Activated CD4-positive, alpha-beta T cell treated with anti-CD3 and anti-CD28 coated beads for 36 hours (primary cell): ENCODE measurements around the gene LDAF1. TPM values are rescaled to one million over a fixed set of nuclear protein-coding genes. Genes with fewer than 3 reads are reported as not detected.
A peak's percentile ranks its signal among the peaks of the same experiment; 100 is the strongest.

Experiments used
- ATAC-seq: fragments of 200-7000 bp; cut with Tn5 transposase; one replicate; pipeline ENCODE4 v1.10.0; 2021; ENCODE audit warnings: mild to moderate bottlenecking, moderate library complexity
- CTCF ChIA-PET: fragments of 350-600 bp; sonication (Branson Sonifier 250); formaldehyde crosslinking; loops from one replicate; lab custom pipeline; 2021; ENCODE audit warnings: antibody characterized with exemption; lab: Charles Lee
- POLR2A ChIA-PET: fragments of 350-600 bp; sonication (Branson Sonifier 250); formaldehyde crosslinking; loops from one replicate; lab custom pipeline; 2021; ENCODE audit warnings: antibody characterized with exemption, inconsistent platforms; lab: Charles Lee
- DNase-seq: peaks from one replicate; pipeline ENCODE4 v3.0.0-alpha.2; 2020
- H3K27ac Mint-ChIP-seq: one replicate; pipeline ENCODE4 v1.8.0; 2021; ENCODE audit warnings: mixed read lengths
- H3K27me3 Mint-ChIP-seq: one replicate; pipeline ENCODE4 v1.8.0; 2021; ENCODE audit warnings: mixed read lengths
- H3K36me3 Mint-ChIP-seq: one replicate; pipeline ENCODE4 v1.8.0; 2021; ENCODE audit warnings: low read depth, mixed read lengths
- H3K4me1 Mint-ChIP-seq: one replicate; pipeline ENCODE4 v1.8.0; 2021; ENCODE audit warnings: mixed read lengths
- H3K4me3 Mint-ChIP-seq: one replicate; pipeline ENCODE4 v1.8.0; 2021; ENCODE audit warnings: mild to moderate bottlenecking, moderate library complexity, mixed read lengths
- H3K9me3 Mint-ChIP-seq: one replicate; pipeline ENCODE4 v1.8.0; 2021; ENCODE audit warnings: low read depth, mixed read lengths
- intact Hi-C, 2 experiments: fragments of 100-400 bp; cut with DNase I in 1 of 2; cut with micrococcal nuclease in 1 of 2; formaldehyde crosslinking; loops; one replicate each; pipeline versions ENCODE4 v1.14.2 to v1.15.1; 2022 to 2024; cut with DNase I, micrococcal nuclease
- total RNA-seq, 2 experiments: library from RNA; stranded (reverse); gene quantifications; one replicate each; pipeline ENCODE4 v1.2.3, GENCODE V29; 2021

The LDAF1 gene
- total RNA-seq, 2 experiments from 2014 or later = 7.2 to 11.7 TPM

DNA sequence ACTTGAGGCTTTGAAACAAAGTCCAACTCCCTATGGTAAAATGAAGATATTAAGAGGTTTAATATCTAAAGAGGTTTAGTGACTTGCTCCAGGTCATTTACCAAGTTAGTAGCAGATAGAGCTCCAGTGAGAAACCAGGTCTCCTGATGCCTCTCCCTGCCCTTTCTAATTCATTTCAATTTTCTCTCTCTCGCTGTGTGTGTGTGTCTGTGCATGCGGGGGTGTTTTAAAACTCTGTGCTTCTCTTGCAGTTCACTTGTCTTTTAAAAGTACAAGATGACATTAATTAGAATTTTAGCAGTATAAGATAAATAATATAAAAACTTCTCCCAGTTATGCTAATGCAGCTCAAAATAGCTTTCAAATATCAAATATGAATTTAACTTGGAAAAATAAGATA is 61.1 kb downstream of the LDAF1 start:
- H3K4me1 Mint-ChIP-seq = peaks cover under 1% of the 10 kb centered on the region
- H3K27me3 Mint-ChIP-seq = peaks cover 25% of the 10 kb centered on the region
- no peak for DNase-seq
- ATAC-seq = no peak
- H3K4me3 Mint-ChIP-seq = no peak overlapping the region
- no peaks in the 10 kb centered on the region for H3K36me3 Mint-ChIP-seq
- H3K9me3 Mint-ChIP-seq = no peaks in the 10 kb centered on the region
- POLR2A ChIA-PET = no interaction called here
- H3K27ac Mint-ChIP-seq = no peak overlapping the region
- CTCF ChIA-PET = interaction anchor here (0.6 kb wide), 1 partner anchor 1452 kb away, joined by 3 read pairs; no protein-coding TSS in a partner anchor
- intact Hi-C loops = no loop called here

DNA sequence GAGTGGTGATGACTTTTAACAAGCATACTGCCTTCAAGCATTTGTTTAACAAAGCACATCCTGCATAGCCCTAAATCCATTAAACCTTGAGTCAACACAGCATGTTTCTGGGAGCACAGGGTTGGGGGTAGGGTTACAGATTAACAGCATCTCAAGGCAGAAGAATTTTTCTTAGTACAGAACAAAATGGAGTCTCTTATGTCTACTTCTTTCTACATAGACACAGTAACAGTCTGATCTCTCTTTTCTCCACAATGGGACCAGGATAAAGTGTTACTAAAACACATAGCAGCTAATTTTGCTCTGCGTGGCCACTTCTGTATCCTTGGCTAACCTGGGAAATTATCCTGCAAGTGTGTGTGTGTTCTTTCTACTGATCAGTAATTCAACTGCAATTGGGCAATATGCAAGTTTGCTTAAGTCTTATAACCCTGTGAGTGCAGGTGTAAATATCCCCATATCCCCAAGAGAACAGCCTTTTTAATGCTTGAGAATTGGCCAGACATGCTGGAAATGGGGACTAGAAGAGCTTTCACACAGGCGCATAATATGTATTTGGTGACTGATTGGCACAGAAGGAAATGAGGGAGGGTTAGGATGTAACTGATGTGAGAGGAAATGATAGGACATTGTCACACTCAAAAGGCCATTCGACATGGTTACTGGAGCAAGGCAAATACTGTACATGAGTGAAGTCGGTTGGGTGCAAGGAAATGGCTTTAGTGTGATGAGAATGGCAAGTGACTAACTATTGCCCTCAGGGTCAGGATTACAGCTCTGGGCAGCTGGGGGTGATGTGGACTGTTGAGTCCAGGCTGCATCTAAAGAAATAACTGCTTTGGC is 64.2 kb downstream of the LDAF1 start:
- H3K4me3 Mint-ChIP-seq = no peak overlapping the region
- H3K36me3 Mint-ChIP-seq = no peaks in the 10 kb centered on the region
- peaks cover 30% of the 10 kb centered on the region for H3K27me3 Mint-ChIP-seq
- POLR2A ChIA-PET = no interaction called here
- ATAC-seq = no peak
- no peak overlapping the region for H3K27ac Mint-ChIP-seq
- CTCF ChIA-PET = interaction anchor here (0.5 to 0.8 kb wide), 3 partner anchors 22 to 315 kb away, joined by 3 to 4 read pairs (median 3); no protein-coding TSS in a partner anchor
- peaks cover 4% of the 10 kb centered on the region for H3K4me1 Mint-ChIP-seq
- intact Hi-C loops = no loop called here
- no peaks in the 10 kb centered on the region for H3K9me3 Mint-ChIP-seq
- DNase-seq = no peak

DNA sequence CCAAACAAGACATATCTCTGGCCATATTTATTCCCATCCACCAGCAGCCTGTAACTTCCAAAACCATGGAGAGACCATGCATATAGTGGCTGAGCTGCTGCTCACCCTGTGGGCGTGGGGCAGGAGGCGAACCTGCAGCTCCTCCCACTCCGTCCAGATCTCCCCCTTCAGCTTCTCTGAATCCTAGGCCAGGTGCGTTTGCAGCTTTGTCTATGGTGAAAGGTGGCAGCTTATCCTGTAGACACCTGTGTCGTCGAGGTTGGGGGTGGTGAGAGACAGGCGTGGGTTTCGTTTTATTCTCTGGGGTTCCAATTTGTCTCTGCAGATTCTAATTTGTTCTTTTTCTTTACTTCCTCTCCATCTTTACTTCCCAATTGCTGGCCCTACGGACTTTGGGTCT is 65.3 kb downstream of the LDAF1 start:
- Mint-ChIP-seq H3K4me3 (no peak overlapping the region), H3K27me3 (peaks cover 35% of the 10 kb centered on the region), H3K9me3 (no peaks in the 10 kb centered on the region), H3K27ac (no peak overlapping the region), H3K36me3 (no peaks in the 10 kb centered on the region), H3K4me1 (peaks cover 4% of the 10 kb centered on the region)
- POLR2A ChIA-PET = no interaction called here
- ATAC-seq (no peak), DNase-seq (no peak)
- CTCF ChIA-PET = interaction anchor here (0.6 kb wide), 1 partner anchor 38 kb away, joined by 3 read pairs; no protein-coding TSS in a partner anchor
- intact Hi-C loops = no loop called here

DNA sequence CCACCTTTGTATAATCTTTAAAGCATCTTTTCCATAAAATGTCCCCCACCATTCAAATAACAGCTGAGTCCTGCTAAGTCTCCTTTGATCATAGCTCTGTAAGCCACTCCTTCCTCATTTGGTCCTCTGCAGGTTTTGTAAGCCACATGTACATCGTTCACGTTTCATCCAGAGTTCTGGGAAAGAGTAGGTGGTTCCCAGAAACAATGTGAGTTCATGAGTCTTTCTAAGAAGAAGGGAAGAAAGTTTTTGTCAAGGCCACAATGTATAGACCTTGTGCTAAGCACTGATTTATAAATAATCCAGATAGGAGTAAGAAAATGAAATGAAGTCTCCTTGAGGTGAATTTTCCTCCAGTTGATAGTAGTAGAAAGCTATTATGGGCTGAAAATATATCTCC is 66.3 kb downstream of the LDAF1 start:
- Mint-ChIP-seq H3K36me3 (no peaks in the 10 kb centered on the region), H3K27ac (no peak overlapping the region), H3K9me3 (no peaks in the 10 kb centered on the region), H3K4me3 (no peak overlapping the region), H3K27me3 (peaks cover 38% of the 10 kb centered on the region), H3K4me1 (peaks cover 4% of the 10 kb centered on the region)
- POLR2A ChIA-PET = no interaction called here
- intact Hi-C loops = no loop called here
- ATAC-seq (peak; percentile 60), DNase-seq (no peak)
- CTCF ChIA-PET = no interaction called here

DNA sequence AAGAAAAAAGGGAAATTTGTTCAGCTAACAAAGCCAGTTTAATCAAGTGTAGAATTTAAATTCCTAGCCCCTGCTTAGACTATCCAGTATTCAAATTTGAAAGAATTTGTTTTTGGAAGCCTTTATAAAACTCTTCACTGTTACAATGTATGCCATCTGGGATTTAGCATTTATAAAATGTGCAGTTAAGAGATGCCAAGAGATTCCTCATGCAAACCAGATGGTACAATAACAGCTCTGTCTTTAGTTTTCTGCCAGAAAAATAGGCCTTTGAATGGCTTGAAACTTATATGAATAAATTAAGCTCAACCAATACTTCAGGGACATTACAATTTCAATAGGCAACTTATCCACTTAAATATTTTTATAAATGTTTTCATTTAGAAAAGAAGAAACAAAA is 68.3 kb downstream of the LDAF1 start:
- Mint-ChIP-seq H3K4me1 (peaks cover 4% of the 10 kb centered on the region), H3K27me3 (peaks cover 35% of the 10 kb centered on the region), H3K4me3 (no peak overlapping the region), H3K36me3 (no peaks in the 10 kb centered on the region), H3K9me3 (no peaks in the 10 kb centered on the region), H3K27ac (no peak overlapping the region)
- no peak for ATAC-seq
- intact Hi-C loops = no loop called here
- ChIA-PET POLR2A (no interaction called here), CTCF (interaction anchor here (0.7 to 1.4 kb wide), 2 partner anchors 24 to 1458 kb away, joined by 4 read pairs; no protein-coding TSS in a partner anchor)
- DNase-seq = no peak

DNA sequence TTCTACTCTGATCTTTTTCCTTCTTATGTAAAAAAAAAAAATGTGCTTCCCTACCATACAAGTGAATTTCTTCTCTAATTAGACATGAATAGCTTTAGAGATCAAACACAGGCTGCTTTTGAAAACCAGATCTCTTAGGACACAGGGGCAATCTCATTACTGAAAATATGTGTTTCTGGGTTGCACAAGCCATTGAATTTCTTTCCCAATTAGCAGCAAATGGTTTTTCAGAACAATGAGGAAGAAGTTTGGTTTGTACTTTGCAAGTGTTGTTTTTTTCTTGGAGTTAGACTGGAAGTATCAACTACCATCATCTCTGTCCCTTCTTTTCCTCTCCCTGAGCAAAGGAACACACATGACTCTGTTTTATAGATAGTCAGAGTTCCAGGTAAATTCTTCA is 69.4 kb downstream of the LDAF1 start:
- CTCF ChIA-PET = interaction anchor here (1.4 kb wide), 1 partner anchor 25 kb away, joined by 4 read pairs; no protein-coding TSS in a partner anchor
- POLR2A ChIA-PET = no interaction called here
- Mint-ChIP-seq H3K36me3 (no peaks in the 10 kb centered on the region), H3K27me3 (peaks cover 35% of the 10 kb centered on the region), H3K4me1 (peaks cover 4% of the 10 kb centered on the region), H3K27ac (no peak overlapping the region), H3K9me3 (no peaks in the 10 kb centered on the region), H3K4me3 (no peak overlapping the region)
- ATAC-seq (no peak), DNase-seq (no peak)
- intact Hi-C loops = no loop called here

DNA sequence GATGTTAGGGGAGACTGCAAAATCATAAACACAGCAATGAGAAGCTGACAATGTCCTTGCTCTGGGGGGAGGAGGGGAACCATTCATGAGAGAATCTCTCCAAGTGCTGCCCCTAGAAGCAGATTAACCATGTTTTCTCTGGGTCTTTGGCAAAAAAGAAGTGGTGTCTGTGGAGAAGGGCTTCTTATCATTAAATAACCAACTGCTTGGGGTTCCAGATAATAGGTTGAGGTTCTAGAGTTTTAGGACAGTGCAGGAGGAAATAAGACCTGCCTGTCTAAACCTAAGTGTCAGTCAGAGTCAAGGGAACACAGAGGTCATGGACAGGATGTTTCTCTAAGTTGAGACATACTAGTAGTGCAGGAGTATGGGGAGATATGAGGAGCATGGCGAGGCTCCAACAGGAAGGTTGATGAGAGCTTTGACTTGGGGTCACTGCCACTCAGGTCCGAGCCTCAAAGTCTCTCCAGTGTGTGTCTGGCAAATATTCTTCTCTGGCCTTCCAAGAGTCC is 69.9 kb downstream of the LDAF1 start:
- intact Hi-C loops = no loop called here
- Mint-ChIP-seq H3K27me3 (peaks cover 38% of the 10 kb centered on the region), H3K27ac (no peak overlapping the region), H3K9me3 (no peaks in the 10 kb centered on the region), H3K4me1 (peaks cover 4% of the 10 kb centered on the region), H3K36me3 (no peaks in the 10 kb centered on the region), H3K4me3 (no peak overlapping the region)
- POLR2A ChIA-PET = no interaction called here
- ATAC-seq = no peak
- DNase-seq = no peak
- CTCF ChIA-PET = no interaction called here

Other genes with a start within 250 kb of the LDAF1 start
- gene DNAH3, start 7.8 kb upstream of the LDAF1 start, total RNA-seq = not detected
- gene ZP2, start 52.9 kb downstream of the LDAF1 start, total RNA-seq = not detected
- not detected for gene ANKS4B, start 75.0 kb downstream of the LDAF1 start, total RNA-seq
- gene CRYM, start 119.6 kb downstream of the LDAF1 start, total RNA-seq = not detected